ENCODE measurements around the gene LIMCH1.

DNA sequence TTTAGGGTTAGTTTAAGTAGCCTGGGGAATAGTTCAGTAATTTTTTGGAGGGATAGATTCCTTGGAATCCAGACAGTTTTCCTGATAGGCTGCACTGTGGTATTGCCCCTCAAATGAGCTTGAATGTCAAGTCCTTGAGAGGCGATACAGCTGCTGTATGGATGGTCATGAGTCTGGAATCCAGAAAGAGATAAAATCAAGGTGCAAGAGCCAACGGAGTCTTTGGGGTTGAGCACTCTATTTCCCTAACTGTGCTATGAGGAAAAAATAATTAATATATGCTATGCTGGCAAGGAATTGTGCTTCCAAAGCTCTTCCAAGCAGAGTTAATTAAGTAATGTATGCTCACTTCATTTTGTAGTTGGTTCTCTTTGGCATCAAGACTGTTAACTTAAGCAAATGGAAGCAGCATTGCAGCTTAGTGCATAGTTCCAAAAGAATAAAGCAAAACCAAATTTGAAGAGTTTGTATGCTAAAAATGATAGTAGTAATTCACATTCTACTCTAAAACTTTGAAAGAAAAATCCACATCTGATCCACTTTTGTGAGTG is 48.8 kb downstream of the LIMCH1 start:
- TF ChIP-seq GATA3 (IDR thresholded peaks at IDR 0.05; ENCODE audit: low read depth, low read length) (no peak), GATA2 (IDR thresholded peaks at IDR 0.05; ENCODE audit: low read depth, low read length) (no peak)

All from SH-SY5Y (cell line).